Choroid plexus epithelial cell (primary cell): ENCODE data around the gene DOK4.

Source experiments
- DNase-seq: peaks from one replicate; pipeline ENCODE4 v3.0.0-alpha.2; 2010; ENCODE audit warnings: low read depth
- H3K4me3 ChIP-seq: 2 replicates; pipeline ENCODE4 v1.5.1; 2011; ENCODE audit warnings: low read depth, mild to moderate bottlenecking, control low read depth, low read length, moderate library complexity
- CTCF ChIP-seq: conservative IDR thresholded peaks from 2 replicates; pipeline ENCODE4 v1.5.1; 2011; ENCODE audit warnings: low read depth, mild to moderate bottlenecking, control low read depth, inconsistent platforms, low read length, moderate library complexity

DOK4 gene

GRCh38 chr16:57531635-57532265 lies 45.5 kb upstream of the DOK4 start:
- TF ChIP-seq CTCF, result no peak
- no peak overlapping the region for H3K4me3 ChIP-seq
- no peak for DNase-seq

GRCh38 chr16:57531253-57531575 lies 44.9 kb upstream of the DOK4 start:
- DNase-seq, result no peak
- TF ChIP-seq CTCF, result no peak
- H3K4me3 ChIP-seq, result no peak overlapping the region

- H3K4me3 ChIP-seq, result no peak overlapping the region
- no peak for TF ChIP-seq CTCF
- no peak for DNase-seq
Measured at GRCh38 chr16:57530522-57531252, 44.4 kb upstream of the DOK4 start.

- TF ChIP-seq CTCF, result no peak
- peak; percentile 75 for DNase-seq
- no peak overlapping the region for H3K4me3 ChIP-seq
Measured at GRCh38 chr16:57530104-57530521, 43.8 kb upstream of the DOK4 start.

GRCh38 chr16:57529391-57530103 lies 43.3 kb upstream of the DOK4 start:
- no peak for DNase-seq
- no peak overlapping the region for H3K4me3 ChIP-seq
- TF ChIP-seq CTCF, result no peak

GRCh38 chr16:57528499-57529390 lies 42.5 kb upstream of the DOK4 start:
- H3K4me3 ChIP-seq, result no peak overlapping the region
- no peak for TF ChIP-seq CTCF
- no peak for DNase-seq
